Peyer's patch (tissue), 4 donors: ENCODE results near the gene ZBTB8OS.

ENCODE experiments used
- CTCF ChIP-seq, 6 experiments: fragments of 450-650 bp in 4 of 6; fragments of 200-600 bp in 2 of 6; sonication (generic) in 1 of 6; IDR thresholded peaks; one replicate each; pipeline ENCODE4 v1.5.1; 2017 to 2019; ENCODE audit warnings: antibody characterized with exemption in 6 of 6, mild to moderate bottlenecking in 3 of 6, moderate library complexity in 1 of 6
- POLR2A ChIP-seq, 2 donors: fragments of 450-650 bp; IDR thresholded peaks; one replicate each; pipeline ENCODE4 v1.5.1; 2017; ENCODE audit warnings: antibody characterized with exemption in 2 of 2, mild to moderate bottlenecking in 2 of 2, moderate library complexity in 2 of 2

DNA sequence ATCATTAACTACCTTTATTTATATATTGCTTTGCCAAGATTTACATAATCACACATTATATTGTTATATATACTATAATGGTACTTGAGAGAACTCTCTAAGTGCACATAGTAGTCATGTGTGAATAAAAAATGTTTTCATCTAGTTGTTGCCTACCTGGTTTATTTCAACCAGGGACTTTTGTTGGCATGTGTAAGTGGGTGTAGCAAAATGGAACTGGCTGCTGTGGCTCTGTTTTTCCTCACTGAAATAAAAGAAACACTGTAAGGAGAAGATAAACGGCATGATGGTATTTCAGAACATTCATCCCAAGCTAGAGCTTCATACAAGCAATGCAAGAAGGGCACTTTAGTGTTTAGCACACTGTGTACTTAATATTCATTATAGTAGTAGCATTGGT is 15.6 kb upstream of the ZBTB8OS start:
- TF ChIP-seq POLR2A (IDR thresholded peaks at IDR 0.05) (no peak), CTCF (IDR thresholded peaks at IDR 0.05) (no peak)
